Middle frontal gyrus (tissue), 1 donor: ENCODE results near the gene DAB1.

ENCODE experiments used
- DNase-seq: peaks from one replicate; pipeline ENCODE4 v3.0.0-alpha.2; 2015; ENCODE audit warnings: low spot score; ENCODE audit errors: extremely low spot score

Gene DAB1

DNA sequence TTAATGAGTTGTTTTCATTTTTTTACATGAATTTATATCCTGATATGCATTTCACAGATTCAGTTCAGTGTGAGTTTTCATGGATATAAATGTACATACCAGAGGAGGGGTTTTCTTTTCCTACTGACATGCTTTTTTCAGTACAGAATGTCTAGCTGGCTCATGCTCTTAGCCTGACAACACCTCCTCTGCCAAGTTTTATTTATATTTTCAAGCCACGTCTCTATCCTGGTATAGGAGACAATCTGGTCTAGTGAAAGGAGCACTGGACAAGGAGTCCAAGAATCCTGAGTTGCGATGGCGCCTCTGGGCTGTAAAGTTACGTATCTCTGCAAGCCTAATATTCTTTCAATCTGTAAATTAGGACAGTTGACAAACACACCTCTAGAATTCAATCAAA lies 4.9 kb downstream of the DAB1 start:
- no peak for DNase-seq

DNA sequence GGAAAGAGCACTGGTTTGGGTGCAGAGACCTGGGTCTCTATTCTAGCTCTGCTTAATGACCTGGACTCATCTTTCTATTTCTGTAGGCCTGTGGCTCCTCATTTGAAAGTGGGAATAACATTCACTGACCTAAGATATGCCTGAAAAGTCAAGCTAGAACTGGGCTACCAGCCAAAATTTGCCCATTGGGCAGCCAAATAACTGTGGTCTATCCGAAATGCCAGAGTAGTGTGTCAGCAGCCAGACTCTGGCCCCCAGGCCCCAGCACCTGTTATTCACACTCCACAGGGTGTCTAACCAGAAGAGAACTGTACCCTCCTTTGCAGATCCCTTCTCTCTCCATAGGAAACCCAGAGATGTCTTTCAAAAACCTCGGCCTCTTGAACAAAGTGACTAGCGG lies 12.6 kb downstream of the DAB1 start:
- no peak for DNase-seq

GRCh38 chr1:57410508-57410907 lies 13.4 kb downstream of the DAB1 start:
- no peak for DNase-seq

GRCh38 chr1:57407928-57408327 lies 15.9 kb downstream of the DAB1 start:
- no peak for DNase-seq

GRCh38 chr1:57406428-57406970 lies 17.4 kb downstream of the DAB1 start:
- DNase-seq: no peak

- DNase-seq: no peak
Observed at GRCh38 chr1:57404884-57405283, 19.0 kb downstream of the DAB1 start.

DNA sequence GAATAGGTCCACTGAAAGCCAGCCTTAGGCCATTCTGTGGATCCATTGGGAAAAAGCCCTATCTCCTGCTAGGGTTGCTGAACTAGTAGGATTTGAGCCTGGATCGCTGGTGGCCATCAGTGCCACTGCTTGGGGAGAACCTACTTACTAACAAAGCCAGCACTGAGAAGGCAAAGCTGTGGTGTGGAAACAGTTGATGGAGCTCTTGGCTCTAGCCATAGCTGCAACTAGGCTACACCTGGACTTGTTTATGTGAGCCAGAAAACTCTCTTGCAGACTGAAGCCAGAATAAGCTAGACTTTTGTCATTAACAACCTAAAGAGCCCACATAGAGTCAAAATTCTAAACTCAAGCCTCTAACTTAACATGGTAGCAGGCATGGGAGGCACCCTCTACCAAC lies 20.7 kb downstream of the DAB1 start:
- no peak for DNase-seq

DNA sequence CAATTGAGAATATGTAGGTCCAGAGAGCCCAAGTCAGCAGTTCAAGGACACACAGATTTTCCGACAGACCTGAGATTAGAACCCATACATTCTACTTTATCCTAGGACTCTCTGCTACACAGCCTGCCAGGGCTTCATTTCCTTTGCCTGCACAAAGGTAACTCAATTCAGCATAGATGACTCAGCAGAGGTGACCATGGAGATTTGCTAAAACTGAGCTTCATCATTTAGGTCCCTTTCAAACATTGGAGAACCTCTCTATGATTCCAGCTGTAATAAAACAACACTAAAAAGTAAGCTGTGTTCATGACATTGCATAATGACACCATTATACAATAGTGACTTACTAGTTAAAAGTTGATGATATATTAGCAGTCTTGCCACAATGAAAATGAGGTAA lies 22.2 kb downstream of the DAB1 start:
- no peak for DNase-seq

- no peak for DNase-seq
Observed at GRCh38 chr1:57400048-57400447, 23.8 kb downstream of the DAB1 start.

GRCh38 chr1:57393058-57393584 lies 30.7 kb downstream of the DAB1 start:
- no peak for DNase-seq

GRCh38 chr1:57385336-57385735 lies 38.5 kb downstream of the DAB1 start:
- no peak for DNase-seq

DNA sequence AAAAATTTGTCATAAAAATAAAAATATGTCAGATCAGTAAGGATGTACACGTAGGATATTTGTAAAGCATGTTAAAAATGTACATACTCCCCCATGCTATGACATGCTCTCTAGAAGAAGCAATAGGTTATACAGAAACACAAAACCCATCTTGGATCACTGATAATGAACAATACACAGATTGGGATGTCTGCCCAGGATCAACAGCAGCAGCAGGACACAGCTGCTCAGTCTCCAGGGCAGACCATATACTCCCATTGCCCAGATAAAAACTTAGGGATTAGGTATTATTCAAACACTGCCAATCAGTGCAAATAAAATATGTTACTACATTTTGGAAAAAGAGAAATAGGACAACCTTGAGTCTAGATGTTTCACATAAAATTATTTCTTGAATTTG lies 39.0 kb downstream of the DAB1 start:
- DNase-seq: no peak

- DNase-seq: no peak
Observed at GRCh38 chr1:57384284-57384683, 39.6 kb downstream of the DAB1 start.

DNA sequence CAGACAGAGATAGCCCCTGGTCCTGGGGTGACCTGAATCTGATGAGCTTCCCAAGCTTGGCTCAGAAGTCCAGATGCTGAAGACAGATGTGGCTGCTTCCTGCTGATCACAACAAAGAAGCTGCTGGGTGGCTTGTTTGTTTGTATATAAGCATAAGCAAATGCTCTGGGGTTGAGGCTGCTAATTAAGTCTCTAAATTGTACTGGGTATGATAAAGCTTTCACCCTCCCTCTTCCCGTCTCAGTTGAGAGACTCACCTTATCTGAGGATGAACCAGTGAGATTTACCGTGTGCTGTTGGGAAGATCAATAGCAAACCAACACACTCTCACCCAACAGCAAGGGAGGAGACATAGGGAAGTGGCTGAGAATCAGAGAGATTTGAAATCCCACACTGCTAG lies 42.0 kb downstream of the DAB1 start:
- no peak for DNase-seq

DNA sequence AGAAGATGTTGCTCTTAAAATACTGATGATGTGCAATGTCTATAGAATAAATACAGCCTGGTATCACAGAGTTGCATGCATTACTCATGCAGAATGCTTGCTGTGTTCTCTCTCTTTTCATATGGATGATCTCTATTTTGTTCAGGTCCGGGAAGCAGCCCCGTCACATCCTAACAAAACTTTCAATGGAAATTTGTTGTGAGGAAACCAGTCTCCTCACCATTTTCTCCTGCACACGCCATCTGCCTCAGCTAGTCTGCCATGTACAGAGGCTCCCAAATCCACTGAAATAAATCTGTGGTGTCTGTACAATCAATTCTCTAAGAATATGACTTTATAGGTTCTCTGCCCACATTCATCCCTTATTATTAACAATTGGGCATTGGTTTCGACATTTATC lies 42.4 kb downstream of the DAB1 start:
- no peak for DNase-seq

DNA sequence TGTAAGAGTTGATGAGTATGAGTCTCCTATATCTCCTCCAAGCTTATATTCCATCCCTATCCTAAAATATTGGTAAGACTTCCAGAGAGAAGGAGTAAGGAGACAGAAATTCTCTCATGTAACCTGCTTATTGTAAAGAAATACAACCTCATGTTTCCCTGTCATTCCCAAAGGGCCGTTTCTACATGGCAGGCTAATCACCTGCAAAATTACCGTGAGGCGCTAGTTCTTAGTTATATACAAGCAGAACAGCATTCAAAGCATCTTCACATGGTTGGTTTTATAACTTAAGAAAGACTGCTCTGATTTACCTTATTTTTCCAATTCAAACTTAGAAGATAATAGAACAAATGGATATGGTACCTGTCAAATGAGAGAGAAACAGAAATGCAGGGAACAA lies 42.9 kb downstream of the DAB1 start:
- DNase-seq: no peak

DNA sequence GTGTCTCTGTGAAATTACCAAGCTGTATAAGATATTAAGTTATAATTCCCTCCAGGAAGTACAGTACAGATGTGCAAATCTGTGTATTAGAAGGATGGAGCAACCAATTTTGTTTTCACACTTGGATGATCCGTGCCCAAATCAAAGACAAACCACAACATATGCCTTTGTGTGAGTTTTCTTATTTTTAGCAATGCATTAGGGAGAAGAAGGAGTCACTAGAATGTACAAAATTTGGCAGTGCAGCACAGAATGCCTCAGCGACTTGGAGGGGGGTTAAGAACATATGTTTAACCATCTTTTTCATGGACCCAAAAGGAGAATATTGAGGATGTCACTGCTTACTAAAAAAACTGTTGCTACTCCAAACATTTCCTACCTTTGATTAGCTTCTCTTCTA lies 45.3 kb downstream of the DAB1 start:
- no peak for DNase-seq

- no peak for DNase-seq
Observed at GRCh38 chr1:57377339-57378139, 46.3 kb downstream of the DAB1 start.

- DNase-seq: no peak
Observed at GRCh38 chr1:57376041-57376440, 47.8 kb downstream of the DAB1 start.

DNA sequence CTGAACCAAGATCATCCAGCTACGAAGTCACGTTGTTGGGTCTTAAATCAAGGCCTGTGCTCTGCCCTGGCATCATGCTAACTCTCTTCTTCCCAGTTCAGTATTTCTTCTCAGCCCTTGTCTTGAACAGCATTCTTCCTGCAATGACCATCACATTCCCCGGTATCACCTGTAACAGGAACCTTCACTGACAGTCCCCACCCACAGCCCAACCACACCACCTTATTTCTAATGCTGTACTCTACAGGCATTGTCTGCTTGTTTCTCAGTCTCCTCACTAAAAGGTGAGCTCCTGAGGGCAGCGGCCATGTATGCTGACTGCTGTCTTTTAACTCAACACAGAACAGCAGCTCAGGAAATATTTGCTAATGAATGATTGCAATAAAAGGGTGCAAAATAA lies 54.0 kb downstream of the DAB1 start:
- no peak for DNase-seq

- no peak for DNase-seq
Observed at GRCh38 chr1:57367945-57368344, 55.9 kb downstream of the DAB1 start.

DNA sequence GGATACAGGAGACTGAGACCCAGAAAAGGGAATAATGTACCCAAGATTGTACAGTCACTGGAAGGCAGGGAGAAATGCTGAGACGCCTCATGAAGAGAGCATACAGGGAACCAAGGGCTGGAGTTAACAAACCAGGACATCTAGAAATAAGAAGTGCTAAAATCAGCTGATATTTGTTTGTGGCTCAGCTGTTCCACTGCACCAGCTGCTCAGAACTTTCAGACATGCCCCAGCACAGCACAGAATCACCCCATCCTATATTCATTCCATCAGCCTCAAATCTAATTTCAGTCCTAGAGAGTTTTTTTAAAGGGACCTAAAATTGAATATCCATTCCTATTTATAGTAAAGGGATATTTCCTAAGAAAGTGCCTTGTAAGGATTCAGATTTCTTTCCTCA lies 60.2 kb downstream of the DAB1 start:
- DNase-seq: no peak

DNA sequence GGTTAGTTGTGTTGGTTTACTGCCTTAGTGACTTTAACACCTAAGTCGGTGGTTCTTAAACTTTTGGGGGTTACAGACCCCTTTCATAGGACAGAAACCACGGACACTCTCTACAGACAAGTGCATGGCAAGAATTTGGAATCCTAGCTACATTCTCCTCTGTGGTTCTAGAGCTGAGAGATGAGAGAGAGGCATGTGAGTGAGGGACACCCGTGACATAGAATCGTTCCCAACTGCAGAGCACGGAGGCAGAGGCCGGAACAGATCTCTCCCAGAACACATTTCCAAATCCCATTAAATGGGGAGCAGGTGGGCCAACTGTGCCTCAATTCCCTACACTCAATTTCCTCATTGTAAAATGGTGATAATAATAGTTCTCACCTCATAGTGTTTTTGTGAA lies 60.7 kb downstream of the DAB1 start:
- DNase-seq: no peak
